HepG2 (cell line): ENCODE results near the gene SPINK4.

Experiments
- ATF7 ChIP-seq, 2 experiments: fragments of 450-650 bp in 1 of 2; sonication (generic) in 1 of 2; formaldehyde crosslinking in 1 of 2; IDR thresholded peaks; 2 replicates each; pipeline versions ENCODE4 v1.4.0 to v1.6.1; 2016 to 2020; ENCODE audit warnings: antibody characterized with exemption in 1 of 2, mild to moderate bottlenecking in 1 of 2, missing genetic modification reagents in 1 of 2
- CTCF ChIP-seq: sonication (generic); formaldehyde crosslinking; IDR thresholded peaks from 2 replicates; pipeline ENCODE4 v1.5.0; 2020; ENCODE audit warnings: mild to moderate bottlenecking, missing genetic modification reagents, moderate library complexity
- HMG20B ChIP-seq: conservative IDR thresholded peaks from 2 replicates; pipeline ENCODE4 v1.6.1; 2016; ENCODE audit warnings: missing genetic modification reagents, missing compliant biosample characterization
- IRF2 ChIP-seq: IDR thresholded peaks from 2 replicates; pipeline ENCODE4 v1.6.1; 2018; ENCODE audit warnings: missing genetic modification reagents, missing compliant biosample characterization
- JARID2 ChIP-seq: sonication (generic); formaldehyde crosslinking; IDR thresholded peaks from 2 replicates; pipeline ENCODE4 v1.8.1; 2023; ENCODE audit warnings: missing genetic modification reagents, inconsistent platforms; ENCODE audit not compliant: insufficient replicate concordance
- MYNN ChIP-seq: sonication (generic); formaldehyde crosslinking; IDR thresholded peaks from 2 replicates; pipeline ENCODE4 v1.4.0; 2020; ENCODE audit warnings: mild to moderate bottlenecking, low read depth, missing genetic modification reagents
- POLR2AphosphoS2 ChIP-seq: IDR thresholded peaks from 2 replicates; pipeline ENCODE4 v1.6.1; 2011; ENCODE audit warnings: low read depth, low read length, improper control_type of control experiment
- POLR2AphosphoS5 ChIP-seq: IDR thresholded peaks from 2 replicates; pipeline ENCODE4 v1.6.1; 2012; ENCODE audit warnings: low read depth, low read length
- SIN3A ChIP-seq: IDR thresholded peaks from 2 replicates; pipeline ENCODE4 v1.6.1; 2011; ENCODE audit warnings: low read depth, mild to moderate bottlenecking, control low read depth, low read length, borderline replicate concordance
- ZNF232 ChIP-seq: sonication (generic); formaldehyde crosslinking; IDR thresholded peaks from 2 replicates; pipeline ENCODE4 v1.4.0; 2020; ENCODE audit warnings: missing genetic modification reagents, borderline replicate concordance
- ZNF3 ChIP-seq: IDR thresholded peaks from 2 replicates; pipeline ENCODE4 v1.7.0; 2017; ENCODE audit warnings: inconsistent platforms
- ZNF33B ChIP-seq: sonication (generic); formaldehyde crosslinking; IDR thresholded peaks from 2 replicates; pipeline ENCODE4 v1.5.1; 2020; ENCODE audit warnings: mild to moderate bottlenecking, missing genetic modification reagents
- ZNF549 ChIP-seq: sonication (generic); formaldehyde crosslinking; IDR thresholded peaks from 2 replicates; pipeline ENCODE4 v1.5.0; 2020; ENCODE audit warnings: missing genetic modification reagents
- TF ChIP-seq, protein P1 (sequence below): sonication (generic); formaldehyde crosslinking; IDR thresholded peaks from 2 replicates; pipeline ENCODE4 v1.5.0; 2020; ENCODE audit warnings: missing genetic modification reagents

DNA sequence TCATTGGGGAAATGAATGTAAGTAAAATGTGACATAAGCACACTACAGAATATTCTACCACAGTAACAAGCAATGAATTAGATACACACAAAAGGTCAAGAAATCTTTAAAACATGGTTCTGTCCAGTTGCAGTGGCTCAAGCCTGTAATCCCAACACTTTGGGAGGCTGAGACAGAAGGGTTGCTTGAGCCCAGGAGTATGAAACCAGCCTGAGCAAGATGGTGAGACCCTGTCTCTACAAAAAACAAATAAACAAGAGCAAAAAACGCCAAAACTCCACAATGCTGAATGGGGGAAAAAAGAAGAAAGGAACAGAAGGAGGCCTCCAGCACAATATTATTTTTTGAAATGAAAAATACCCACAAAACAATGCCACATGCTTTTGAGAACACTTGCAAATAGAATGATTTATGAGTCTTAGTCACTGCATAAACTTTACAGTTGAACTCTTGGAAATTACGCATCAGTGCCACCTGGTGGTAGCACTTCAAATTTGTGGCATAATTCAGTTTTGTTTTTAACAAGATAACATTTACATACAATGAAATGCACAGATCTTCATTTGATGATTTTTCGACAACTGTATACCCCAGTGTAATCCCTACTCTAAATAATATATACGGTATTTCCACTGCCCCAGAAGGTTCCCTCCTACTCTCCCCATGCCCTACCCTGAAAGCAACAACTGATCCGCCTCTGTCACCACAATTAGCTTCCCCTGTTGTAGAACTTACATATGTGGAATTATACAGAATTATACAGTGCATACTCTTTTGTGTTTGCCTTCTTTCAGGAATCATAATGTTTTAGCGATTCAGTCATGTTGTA is 14.4 kb upstream of the SPINK4 start:
- TF ChIP-seq, protein P1, sequence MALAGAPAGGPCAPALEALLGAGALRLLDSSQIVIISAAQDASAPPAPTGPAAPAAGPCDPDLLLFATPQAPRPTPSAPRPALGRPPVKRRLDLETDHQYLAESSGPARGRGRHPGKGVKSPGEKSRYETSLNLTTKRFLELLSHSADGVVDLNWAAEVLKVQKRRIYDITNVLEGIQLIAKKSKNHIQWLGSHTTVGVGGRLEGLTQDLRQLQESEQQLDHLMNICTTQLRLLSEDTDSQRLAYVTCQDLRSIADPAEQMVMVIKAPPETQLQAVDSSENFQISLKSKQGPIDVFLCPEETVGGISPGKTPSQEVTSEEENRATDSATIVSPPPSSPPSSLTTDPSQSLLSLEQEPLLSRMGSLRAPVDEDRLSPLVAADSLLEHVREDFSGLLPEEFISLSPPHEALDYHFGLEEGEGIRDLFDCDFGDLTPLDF (CRISPR knock-in tag), result no peak
- TF ChIP-seq ZNF3 (CRISPR knock-in tag) (no peak), ATF7 (IDR thresholded peaks at IDR 0.05) (no peak), ATF7 (CRISPR knock-in tag; IDR thresholded peaks at IDR 0.05) (no peak), HMG20B (CRISPR knock-in tag) (no peak), ZNF232 (no peak), IRF2 (no peak), POLR2AphosphoS2 (no peak), JARID2 (CRISPR knock-in tag) (no peak), CTCF (CRISPR knock-in tag) (peak; percentile 75), POLR2AphosphoS5 (no peak), ZNF549 (CRISPR knock-in tag) (no peak), SIN3A (no peak), MYNN (no peak), ZNF33B (CRISPR knock-in tag) (no peak)
